OCI-LY1 (cell line): ENCODE data around the gene MPZL1.

Experiments used
- H2AFZ ChIP-seq: fragments of 200-600 bp; sonication (generic), shearing (Covaris generic); 2 replicates; pipeline ENCODE4 v1.6.0; 2014; ENCODE audit warnings: antibody characterized with exemption, mild to moderate bottlenecking, low read length
- H3F3A ChIP-seq: fragments of 200-600 bp; sonication (generic), shearing (Covaris generic); 2 replicates; pipeline ENCODE4 v1.6.0; 2014; ENCODE audit warnings: mild to moderate bottlenecking, antibody characterized with exemption, low read length, moderate library complexity; ENCODE audit not compliant: insufficient read depth
- H3K27ac ChIP-seq: fragments of 200-600 bp; sonication (generic); 2 replicates; pipeline ENCODE4 v1.5.1; 2014; ENCODE audit warnings: low read length, mixed run types, mild to moderate bottlenecking, low read depth; ENCODE audit not compliant: poor library complexity, severe bottlenecking
- H3K27me3 ChIP-seq: fragments of 200-600 bp; sonication (generic); 2 replicates; pipeline ENCODE4 v1.6.0; 2014; ENCODE audit warnings: antibody characterized with exemption, mild to moderate bottlenecking, low read length, moderate library complexity; ENCODE audit not compliant: insufficient read depth
- H3K36me3 ChIP-seq: fragments of 200-600 bp; sonication (generic); 2 replicates; pipeline ENCODE4 v1.6.1; 2014; ENCODE audit warnings: mild to moderate bottlenecking, antibody characterized with exemption, low read length, moderate library complexity, mixed read lengths; ENCODE audit not compliant: insufficient read depth
- H3K4me1 ChIP-seq: fragments of 200-600 bp; sonication (generic); 2 replicates; pipeline ENCODE4 v1.5.1; 2014; ENCODE audit warnings: mild to moderate bottlenecking, low read length, moderate library complexity; ENCODE audit not compliant: insufficient read depth, severe bottlenecking
- H3K4me2 ChIP-seq: fragments of 200-600 bp; sonication (generic), shearing (Covaris generic); 2 replicates; pipeline ENCODE4 v1.6.1; 2014; ENCODE audit warnings: low read length
- H3K4me3 ChIP-seq: fragments of 200-600 bp; sonication (generic); 2 replicates; pipeline ENCODE4 v1.5.1; 2014; ENCODE audit warnings: low read length, low read depth, mild to moderate bottlenecking, mixed read lengths; ENCODE audit not compliant: poor library complexity, severe bottlenecking
- H3K79me2 ChIP-seq: fragments of 200-600 bp; shearing (Covaris generic); 2 replicates; pipeline ENCODE4 v1.6.1; 2016; ENCODE audit warnings: mixed run types, low read length, mixed read lengths; ENCODE audit not compliant: insufficient read depth
- H3K9ac ChIP-seq: fragments of 200-600 bp; sonication (generic), shearing (Covaris generic); 2 replicates; pipeline ENCODE4 v1.6.1; 2014; ENCODE audit warnings: mild to moderate bottlenecking, low read length, mixed read lengths
- H3K9me2 ChIP-seq: fragments of 200-600 bp; sonication (generic), shearing (Covaris generic); 2 replicates; pipeline ENCODE4 v1.6.1; 2014; ENCODE audit warnings: low read depth, mild to moderate bottlenecking, low read length, mixed read lengths
- H3K9me3 ChIP-seq: fragments of 200-600 bp; shearing (Covaris generic); 2 replicates; pipeline ENCODE4 v1.6.1; 2014; ENCODE audit warnings: low read length, mixed read lengths
- H4K20me1 ChIP-seq: fragments of 200-600 bp; sonication (generic), shearing (Covaris generic); 2 replicates; pipeline ENCODE4 v1.6.0; 2016; ENCODE audit warnings: mild to moderate bottlenecking, low read length; ENCODE audit not compliant: insufficient read depth
- EZH2 ChIP-seq: fragments of 200-600 bp; sonication (generic), shearing (Covaris generic); IDR thresholded peaks from 2 replicates; pipeline ENCODE4 v1.8.0; 2017; ENCODE audit warnings: borderline replicate concordance, mixed run types, mild to moderate bottlenecking, antibody characterized with exemption, low read length, moderate library complexity, mixed read lengths
- TF ChIP-seq, protein P1 (sequence below): fragments of 200-600 bp; sonication (generic), shearing (Covaris generic); IDR thresholded peaks from 2 replicates; pipeline ENCODE4 v1.5.1; 2017; ENCODE audit warnings: mild to moderate bottlenecking, antibody characterized with exemption, low read length, moderate library complexity, mixed read lengths

MPZL1 gene

DNA sequence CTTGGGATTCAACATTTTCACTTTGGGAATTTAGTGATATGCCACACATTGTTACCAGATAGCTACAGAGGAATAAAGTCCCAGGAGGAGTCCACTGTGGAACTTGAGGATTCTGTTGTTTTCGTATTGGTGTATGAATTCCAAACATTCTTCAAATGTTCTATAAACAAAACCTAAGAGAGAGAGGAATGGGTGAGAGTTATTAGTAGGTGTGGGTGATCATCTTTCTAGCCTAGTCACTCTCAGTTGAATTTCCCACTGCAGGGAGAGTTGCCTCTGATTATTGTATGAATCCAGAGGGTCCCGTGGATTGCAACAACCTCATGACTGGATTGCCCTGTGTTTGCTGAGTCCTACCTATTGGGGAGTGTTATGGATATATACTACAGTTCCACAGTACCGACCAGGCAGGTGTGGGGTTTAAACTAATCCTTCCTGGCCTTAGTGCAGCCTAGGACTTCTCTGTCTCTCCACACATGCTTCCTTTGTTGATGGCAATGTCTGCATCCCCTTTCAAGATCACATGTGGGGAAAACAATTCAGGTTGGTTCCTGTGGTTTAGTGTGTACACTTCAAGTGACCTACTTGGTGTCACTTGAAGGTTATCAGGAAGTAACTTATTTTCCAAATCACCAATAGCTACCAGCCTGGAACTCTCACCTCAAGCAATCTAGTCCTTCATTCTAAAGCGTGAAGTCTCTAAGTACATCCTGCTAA lies 100.3 kb downstream of the MPZL1 start:
- Histone ChIP-seq H3K4me2 (no peak overlapping the region), H2AFZ (no peak overlapping the region)

DNA sequence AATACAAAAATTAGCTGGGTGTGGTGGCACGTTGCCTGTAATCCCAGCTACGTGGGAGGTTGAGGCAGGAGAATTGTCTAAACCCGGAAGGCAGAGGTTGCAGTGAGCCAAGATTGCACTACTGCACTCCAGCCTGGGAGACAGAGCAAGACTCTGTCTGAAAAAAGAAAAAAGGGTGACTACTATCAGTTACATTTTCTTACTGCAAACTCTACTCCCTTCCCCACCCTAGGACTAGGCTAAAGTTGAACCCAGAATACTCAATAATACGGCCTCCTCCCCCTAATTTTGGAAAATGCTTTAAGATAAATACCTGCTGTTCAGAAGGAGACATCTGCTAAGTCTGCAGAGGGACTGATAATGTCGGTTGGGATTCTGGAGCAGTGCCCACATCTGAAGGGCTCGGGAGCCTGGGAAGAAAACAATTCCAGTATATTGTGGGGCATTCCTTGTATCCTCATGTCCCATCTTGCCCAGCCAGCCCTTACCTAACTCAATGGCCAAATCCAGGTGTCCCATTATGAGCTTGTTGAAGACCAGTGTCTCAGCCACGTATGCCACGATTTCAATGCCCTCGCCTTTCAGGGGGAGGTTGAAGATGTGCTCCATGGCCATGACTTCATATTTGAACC lies 102.5 kb downstream of the MPZL1 start:
- Histone ChIP-seq H3K9ac (no peak overlapping the region), H3F3A (no peaks in the 10 kb centered on the region), H3K27ac (no peak overlapping the region), H3K9me3 (no peaks in the 10 kb centered on the region), H3K4me1 (peaks cover 3% of the 10 kb centered on the region), H3K4me2 (no peak overlapping the region), H3K36me3 (no peaks in the 10 kb centered on the region), H4K20me1 (no peaks in the 10 kb centered on the region), H3K79me2 (no peaks in the 10 kb centered on the region), H3K4me3 (no peak overlapping the region), H3K27me3 (no peaks in the 10 kb centered on the region), H2AFZ (no peak overlapping the region), H3K9me2 (no peaks in the 10 kb centered on the region)
- TF ChIP-seq, protein P1, sequence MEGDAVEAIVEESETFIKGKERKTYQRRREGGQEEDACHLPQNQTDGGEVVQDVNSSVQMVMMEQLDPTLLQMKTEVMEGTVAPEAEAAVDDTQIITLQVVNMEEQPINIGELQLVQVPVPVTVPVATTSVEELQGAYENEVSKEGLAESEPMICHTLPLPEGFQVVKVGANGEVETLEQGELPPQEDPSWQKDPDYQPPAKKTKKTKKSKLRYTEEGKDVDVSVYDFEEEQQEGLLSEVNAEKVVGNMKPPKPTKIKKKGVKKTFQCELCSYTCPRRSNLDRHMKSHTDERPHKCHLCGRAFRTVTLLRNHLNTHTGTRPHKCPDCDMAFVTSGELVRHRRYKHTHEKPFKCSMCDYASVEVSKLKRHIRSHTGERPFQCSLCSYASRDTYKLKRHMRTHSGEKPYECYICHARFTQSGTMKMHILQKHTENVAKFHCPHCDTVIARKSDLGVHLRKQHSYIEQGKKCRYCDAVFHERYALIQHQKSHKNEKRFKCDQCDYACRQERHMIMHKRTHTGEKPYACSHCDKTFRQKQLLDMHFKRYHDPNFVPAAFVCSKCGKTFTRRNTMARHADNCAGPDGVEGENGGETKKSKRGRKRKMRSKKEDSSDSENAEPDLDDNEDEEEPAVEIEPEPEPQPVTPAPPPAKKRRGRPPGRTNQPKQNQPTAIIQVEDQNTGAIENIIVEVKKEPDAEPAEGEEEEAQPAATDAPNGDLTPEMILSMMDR, result no peak
- no peak for TF ChIP-seq EZH2

More for the DNA sequence above, 100.3 kb downstream of the MPZL1 start:
- Histone ChIP-seq H3K9me2 (no peaks in the 10 kb centered on the region), H3K27ac (no peak overlapping the region), H3K27me3 (no peaks in the 10 kb centered on the region), H3K9me3 (no peaks in the 10 kb centered on the region), H3K36me3 (no peaks in the 10 kb centered on the region), H3K79me2 (no peaks in the 10 kb centered on the region), H3K9ac (no peak overlapping the region), H4K20me1 (no peaks in the 10 kb centered on the region), H3K4me1 (peaks cover 3% of the 10 kb centered on the region), H3F3A (no peaks in the 10 kb centered on the region), H3K4me3 (no peak overlapping the region)
- no peak for TF ChIP-seq EZH2
- TF ChIP-seq, protein P1, result no peak

DNA sequence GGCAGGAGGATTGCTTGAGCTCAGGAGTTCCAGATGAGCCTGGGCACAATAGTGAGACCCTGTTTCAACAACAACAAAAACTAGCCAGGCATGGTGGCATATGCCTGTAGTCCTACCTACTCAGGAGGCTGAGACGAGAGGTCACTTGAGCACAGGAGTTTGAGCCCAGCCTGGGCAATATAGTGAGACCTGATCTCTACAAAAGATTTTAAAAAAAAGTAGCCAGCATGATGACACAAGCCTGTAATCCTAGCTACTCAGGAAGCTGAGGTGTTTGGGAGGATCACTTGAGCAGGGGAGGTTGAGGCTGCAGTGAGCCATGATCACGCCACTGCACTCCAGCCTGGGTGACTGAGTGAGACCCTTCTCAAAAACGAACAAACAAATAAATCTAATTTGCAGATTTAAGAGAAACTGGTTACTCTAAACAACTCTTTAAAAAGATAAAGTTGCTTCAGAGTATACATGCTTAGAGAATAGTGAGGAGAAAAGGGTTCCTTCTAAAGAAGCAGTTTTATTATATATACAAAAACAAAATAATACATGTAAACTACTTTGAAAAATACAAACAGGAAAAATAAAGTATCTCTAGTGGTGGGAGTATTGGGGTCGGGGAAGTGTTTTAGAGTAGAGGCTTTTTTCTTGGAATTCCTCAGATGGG lies 103.8 kb downstream of the MPZL1 start:
- H3K9ac ChIP-seq, result no peak overlapping the region
- no peaks in the 10 kb centered on the region for H4K20me1 ChIP-seq
- TF ChIP-seq, protein P1, result no peak
- TF ChIP-seq EZH2, result no peak
- no peak overlapping the region for H2AFZ ChIP-seq
- H3K36me3 ChIP-seq, result no peaks in the 10 kb centered on the region
- no peaks in the 10 kb centered on the region for H3K9me2 ChIP-seq
- H3K9me3 ChIP-seq, result no peaks in the 10 kb centered on the region
- H3K4me3 ChIP-seq, result no peak overlapping the region
- no peaks in the 10 kb centered on the region for H3K27me3 ChIP-seq
- no peak overlapping the region for H3K4me2 ChIP-seq
- H3F3A ChIP-seq, result no peaks in the 10 kb centered on the region
- no peak overlapping the region for H3K27ac ChIP-seq
- no peaks in the 10 kb centered on the region for H3K4me1 ChIP-seq
- no peaks in the 10 kb centered on the region for H3K79me2 ChIP-seq
